Measurements from ENCODE around the gene CWC25. TPM values are rescaled to one million over a fixed set of nuclear protein-coding genes. Genes with fewer than 3 reads are reported as not detected.

The CWC25 gene
- total and polyA plus RNA-seq, 9 of the 15 experiments (the other 6 are each of a cell fraction or from before 2014, with no cell fraction given), result 16.5 to 27.4 (median 23.0) TPM

DNA sequence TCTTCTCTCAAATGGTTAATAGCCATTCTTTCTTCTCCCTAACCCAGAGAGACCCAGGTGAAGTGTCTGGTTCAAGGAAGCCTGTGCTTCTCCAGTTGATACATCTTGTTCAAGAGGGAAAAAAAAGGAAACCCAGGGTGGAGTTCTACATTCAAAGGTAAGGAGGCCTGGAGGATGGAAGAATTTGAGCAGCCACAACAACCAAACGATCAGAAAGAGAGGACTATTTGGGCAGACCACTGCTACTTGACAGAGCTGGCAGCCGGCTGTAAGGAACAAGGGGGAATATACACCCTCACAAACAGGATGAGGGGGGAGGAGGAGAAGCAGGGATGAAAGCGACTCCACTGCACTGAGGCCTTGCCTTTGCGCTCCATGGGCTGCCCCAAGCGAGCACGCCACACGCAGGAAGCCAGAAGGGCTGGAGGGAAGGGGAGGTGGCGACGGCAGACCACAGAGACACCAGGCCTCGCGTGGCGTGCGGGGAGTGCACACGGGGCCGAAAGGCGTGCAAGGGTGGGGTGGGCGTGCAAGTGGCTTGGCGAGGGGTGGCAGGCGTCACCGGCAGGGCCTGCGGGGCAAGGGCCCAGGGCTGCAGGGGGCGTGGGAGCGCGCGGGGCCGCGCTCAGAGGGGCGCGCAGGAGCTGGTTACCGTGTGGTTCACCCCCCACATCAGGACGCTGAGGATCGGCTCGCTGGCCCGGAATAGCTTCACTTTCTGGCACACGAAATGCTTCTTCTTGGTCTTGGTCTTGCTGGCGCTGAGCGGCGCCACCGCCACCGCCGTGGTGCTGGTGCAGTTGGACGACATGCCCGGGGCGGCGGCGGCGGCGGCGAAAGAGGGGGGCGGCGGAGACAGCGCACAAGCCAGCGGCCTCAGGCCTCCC, 26.3 kb downstream of the CWC25 start (continued):
- TF ChIP-seq ESRRB (CRISPR knock-in tag; IDR thresholded peaks at IDR 0.05; ENCODE audit: borderline replicate concordance), result no peak
- no peak for TF ChIP-seq MED1 (CRISPR knock-in tag; IDR thresholded peaks at IDR 0.05; ENCODE audit: borderline replicate concordance)
- TF ChIP-seq, protein P1, sequence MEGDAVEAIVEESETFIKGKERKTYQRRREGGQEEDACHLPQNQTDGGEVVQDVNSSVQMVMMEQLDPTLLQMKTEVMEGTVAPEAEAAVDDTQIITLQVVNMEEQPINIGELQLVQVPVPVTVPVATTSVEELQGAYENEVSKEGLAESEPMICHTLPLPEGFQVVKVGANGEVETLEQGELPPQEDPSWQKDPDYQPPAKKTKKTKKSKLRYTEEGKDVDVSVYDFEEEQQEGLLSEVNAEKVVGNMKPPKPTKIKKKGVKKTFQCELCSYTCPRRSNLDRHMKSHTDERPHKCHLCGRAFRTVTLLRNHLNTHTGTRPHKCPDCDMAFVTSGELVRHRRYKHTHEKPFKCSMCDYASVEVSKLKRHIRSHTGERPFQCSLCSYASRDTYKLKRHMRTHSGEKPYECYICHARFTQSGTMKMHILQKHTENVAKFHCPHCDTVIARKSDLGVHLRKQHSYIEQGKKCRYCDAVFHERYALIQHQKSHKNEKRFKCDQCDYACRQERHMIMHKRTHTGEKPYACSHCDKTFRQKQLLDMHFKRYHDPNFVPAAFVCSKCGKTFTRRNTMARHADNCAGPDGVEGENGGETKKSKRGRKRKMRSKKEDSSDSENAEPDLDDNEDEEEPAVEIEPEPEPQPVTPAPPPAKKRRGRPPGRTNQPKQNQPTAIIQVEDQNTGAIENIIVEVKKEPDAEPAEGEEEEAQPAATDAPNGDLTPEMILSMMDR (IDR thresholded peaks at IDR 0.05 in 2 of 3, conservative IDR thresholded peaks at IDR 0.05 in 1 of 3; ENCODE audit: insufficient read depth in 2 of 3, low read depth in 1 of 3, low read length in 3 of 3), result peak in 1 of 3 experiments; percentile 7; a peak in 1 of 6 replicates
- TF ChIP-seq ZNF133 (CRISPR knock-in tag; IDR thresholded peaks at IDR 0.05), result no peak
- TF ChIP-seq ZZZ3 (IDR thresholded peaks at IDR 0.05), result no peak
- TF ChIP-seq SRSF9 (IDR thresholded peaks at IDR 0.05; ENCODE audit: borderline replicate concordance, low read depth, low read length), result no peak
- TF ChIP-seq L3MBTL2 (IDR thresholded peaks at IDR 0.05), result peak; percentile 47; the same call in 1 of the 2 replicates
- TF ChIP-seq SETDB1 (IDR thresholded peaks at IDR 0.05; ENCODE audit: low read length), result no peak
- TF ChIP-seq PTRF (tag; IDR thresholded peaks at IDR 0.05), result no peak
- TF ChIP-seq, protein P2, sequence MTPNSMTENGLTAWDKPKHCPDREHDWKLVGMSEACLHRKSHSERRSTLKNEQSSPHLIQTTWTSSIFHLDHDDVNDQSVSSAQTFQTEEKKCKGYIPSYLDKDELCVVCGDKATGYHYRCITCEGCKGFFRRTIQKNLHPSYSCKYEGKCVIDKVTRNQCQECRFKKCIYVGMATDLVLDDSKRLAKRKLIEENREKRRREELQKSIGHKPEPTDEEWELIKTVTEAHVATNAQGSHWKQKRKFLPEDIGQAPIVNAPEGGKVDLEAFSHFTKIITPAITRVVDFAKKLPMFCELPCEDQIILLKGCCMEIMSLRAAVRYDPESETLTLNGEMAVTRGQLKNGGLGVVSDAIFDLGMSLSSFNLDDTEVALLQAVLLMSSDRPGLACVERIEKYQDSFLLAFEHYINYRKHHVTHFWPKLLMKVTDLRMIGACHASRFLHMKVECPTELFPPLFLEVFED (CRISPR knock-in tag; conservative IDR thresholded peaks at IDR 0.05), result no peak
- no peak for TF ChIP-seq U2AF1 (optimal IDR thresholded peaks at IDR 0.05; ENCODE audit: low read depth, low read length)
- TF ChIP-seq GTF2F1 (IDR thresholded peaks at IDR 0.05; ENCODE audit: low read depth, low read length), result no peak
- no peak for TF ChIP-seq ZNF717 (CRISPR knock-in tag; IDR thresholded peaks at IDR 0.05)
- TF ChIP-seq ETV1 (tag; conservative IDR thresholded peaks at IDR 0.05; ENCODE audit: low read depth), result no peak
- no peak for TF ChIP-seq ZKSCAN3 (CRISPR knock-in tag; IDR thresholded peaks at IDR 0.05)
- no peak for TF ChIP-seq POU5F1 (IDR thresholded peaks at IDR 0.05; ENCODE audit: borderline replicate concordance, low read depth, low read length, partially characterized antibody)
- TF ChIP-seq RBM22 (IDR thresholded peaks at IDR 0.05; ENCODE audit: low read depth, low read length, poor library complexity, severe bottlenecking), result no peak
- TF ChIP-seq ZBTB8A (IDR thresholded peaks at IDR 0.05; ENCODE audit: partially characterized antibody), result no peak
- TF ChIP-seq ZNF3 (CRISPR knock-in tag; IDR thresholded peaks at IDR 0.05), result no peak
- no peak for TF ChIP-seq ZNF444 (CRISPR knock-in tag; IDR thresholded peaks at IDR 0.05)
- TF ChIP-seq, protein P3, sequence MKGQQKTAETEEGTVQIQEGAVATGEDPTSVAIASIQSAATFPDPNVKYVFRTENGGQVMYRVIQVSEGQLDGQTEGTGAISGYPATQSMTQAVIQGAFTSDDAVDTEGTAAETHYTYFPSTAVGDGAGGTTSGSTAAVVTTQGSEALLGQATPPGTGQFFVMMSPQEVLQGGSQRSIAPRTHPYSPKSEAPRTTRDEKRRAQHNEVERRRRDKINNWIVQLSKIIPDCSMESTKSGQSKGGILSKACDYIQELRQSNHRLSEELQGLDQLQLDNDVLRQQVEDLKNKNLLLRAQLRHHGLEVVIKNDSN (CRISPR knock-in tag; IDR thresholded peaks at IDR 0.05), result 0 out of 2 replicates have a peak, but pooled peaks have one; percentile 22
- TF ChIP-seq SRSF7 (optimal IDR thresholded peaks at IDR 0.05; ENCODE audit: low read depth, low read length), result no peak
- no peak for TF ChIP-seq TOE1 (IDR thresholded peaks at IDR 0.05; ENCODE audit: borderline replicate concordance)
- TF ChIP-seq TOE1 (CRISPR knock-in tag; IDR thresholded peaks at IDR 0.05; ENCODE audit: borderline replicate concordance, low read depth), result no peak
- TF ChIP-seq BDP1 (IDR thresholded peaks at IDR 0.05; ENCODE audit: insufficient read depth, insufficient read length), result no peak
- peak in 1 of 2 experiments; percentile 92; a peak in 3 of 4 replicates for TF ChIP-seq NONO (IDR thresholded peaks at IDR 0.05; ENCODE audit: low read depth in 2 of 2, low read length in 1 of 2)

All from K562 (cell line).